NCI-H1417 treated with DMSO at 0.1 percent for 48 hours (cell line): ENCODE data around the gene SPEG.

Source experiments
- DNase-seq: peaks from one replicate; lab custom pipeline; 2025; lab: John Stamatoyannopoulos, UW

Gene SPEG

GRCh38 chr2:219462349-219462748 is 27.7 kb downstream of the SPEG start:
- DNase-seq = no peak

GRCh38 chr2:219464286-219465032 is 29.8 kb downstream of the SPEG start:
- no peak for DNase-seq

- DNase-seq = no peak
These were observed 31.3 kb downstream of the SPEG start for GRCh38 chr2:219465659-219466561.

- DNase-seq = no peak
These were observed 32.4 kb downstream of the SPEG start for GRCh38 chr2:219466816-219467735.

- DNase-seq = no peak
These were observed 33.1 kb downstream of the SPEG start for GRCh38 chr2:219467736-219468075.

- DNase-seq = no peak
These were observed 34.0 kb downstream of the SPEG start for GRCh38 chr2:219468410-219469185.

GRCh38 chr2:219469186-219469724 is 34.6 kb downstream of the SPEG start:
- DNase-seq = no peak

- no peak for DNase-seq
These were observed 35.8 kb downstream of the SPEG start for GRCh38 chr2:219470429-219470828.

GRCh38 chr2:219471476-219472371 is 37.1 kb downstream of the SPEG start:
- no peak for DNase-seq

- no peak for DNase-seq
These were observed 38.1 kb downstream of the SPEG start for GRCh38 chr2:219472629-219473187.

- no peak for DNase-seq
These were observed 38.9 kb downstream of the SPEG start for GRCh38 chr2:219473511-219473910.

GRCh38 chr2:219474285-219475060 is 39.8 kb downstream of the SPEG start:
- DNase-seq = no peak

GRCh38 chr2:219475278-219475677 is 40.6 kb downstream of the SPEG start:
- DNase-seq = no peak

- no peak for DNase-seq
These were observed 41.3 kb downstream of the SPEG start for GRCh38 chr2:219475697-219476651.

- no peak for DNase-seq
These were observed 42.1 kb downstream of the SPEG start for GRCh38 chr2:219476652-219477151.

GRCh38 chr2:219477179-219477578 is 42.5 kb downstream of the SPEG start:
- DNase-seq = no peak

GRCh38 chr2:219477815-219478214 is 43.2 kb downstream of the SPEG start:
- DNase-seq = no peak

- no peak for DNase-seq
These were observed 44.3 kb downstream of the SPEG start for GRCh38 chr2:219478916-219479315.
